Stimulated activated CD4-positive, alpha-beta T cell treated with anti-CD3 and anti-CD28 coated beads, Interleukin-1b, Interleukin-23, amount 100 ng/mL, for 24 hours (primary cell): ENCODE data around the gene TPRG1L.
"Not testable (repeated sequence)": the region's sequence is repeated elsewhere in the genome, so short reads cannot be mapped to it uniquely, and the experiment has no call there.

Experiments
- DNase-seq, 4 experiments: peaks; one replicate each; pipeline ENCODE4 v3.0.0-alpha.2; 2020; ENCODE audit warnings: low read depth in 4 of 4, low spot score in 1 of 4

Gene TPRG1L

DNA sequence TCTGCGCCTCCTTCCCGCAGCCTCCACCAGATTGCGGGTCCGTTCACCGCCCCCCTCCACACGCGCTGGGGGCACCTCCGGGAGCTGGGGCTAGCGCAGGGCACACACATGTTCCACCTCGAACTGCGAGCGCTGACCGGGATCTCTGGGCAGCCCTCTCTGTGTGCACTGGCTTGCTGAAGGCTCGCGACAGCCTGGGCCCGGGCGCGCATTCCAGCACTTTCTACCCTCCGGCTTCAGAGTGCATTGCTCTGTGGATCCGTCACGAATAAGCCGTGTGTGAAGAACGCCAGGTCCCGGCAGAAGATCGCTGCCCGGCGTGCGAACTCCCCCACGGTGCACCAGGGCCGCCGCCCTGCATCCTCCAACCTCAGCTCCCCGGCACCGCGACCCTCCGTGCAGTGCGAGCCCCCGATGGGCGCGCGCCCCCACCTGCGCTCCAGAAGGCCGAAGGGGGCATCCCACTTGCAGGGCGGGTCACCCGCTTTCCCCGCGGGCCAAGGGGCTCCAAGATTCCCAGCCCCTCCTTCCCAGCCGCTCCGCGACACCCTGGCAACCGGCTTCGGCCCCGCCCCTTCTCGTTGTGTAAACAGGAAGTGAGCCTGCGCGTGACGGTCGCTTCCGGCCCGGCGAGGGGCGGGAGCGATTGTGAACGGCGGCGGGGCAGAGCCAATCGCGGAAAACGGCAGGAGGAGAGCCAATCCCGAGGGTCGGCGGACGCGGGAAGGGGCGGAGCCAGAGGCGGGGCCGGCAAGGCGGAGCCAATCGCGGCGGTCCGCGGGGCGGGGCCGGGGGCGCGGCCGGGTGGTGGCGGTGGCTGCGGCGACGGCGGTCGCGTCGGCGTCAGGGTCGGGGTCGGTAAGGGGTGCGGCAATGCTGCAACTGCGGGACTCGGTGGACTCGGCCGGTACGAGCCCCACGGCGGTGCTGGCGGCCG lies at the start of gene TPRG1L:
Gene TPRG1L (plus strand): TSS at position 816 of the 937 bp plus-strand sequence. CDS start 58 bp downstream, at position 874.
- DNase-seq, result peak; percentile 94 to 97 (median 95)

DNA sequence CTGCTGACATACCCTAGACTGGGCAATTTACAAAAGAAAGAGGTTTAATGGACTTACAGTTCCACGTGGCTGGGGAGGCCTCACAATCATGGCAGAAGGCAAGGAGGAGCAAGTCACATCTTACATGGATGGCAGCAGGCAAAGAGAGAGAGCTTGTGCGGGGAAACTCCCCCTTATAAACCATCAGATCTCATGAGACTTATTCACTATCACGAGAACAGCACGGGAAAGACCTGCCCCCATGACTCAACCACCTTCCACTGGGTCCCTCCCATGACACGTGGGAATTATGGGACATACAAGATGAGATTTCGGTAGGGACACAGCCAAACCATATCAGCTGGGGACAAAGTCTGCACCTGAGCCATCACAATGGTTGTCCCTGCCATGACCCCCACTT lies 49.3 kb upstream of the TPRG1L start:
- DNase-seq, result not testable (repeated sequence)

GRCh38 chr1:3575993-3576392 lies 48.8 kb upstream of the TPRG1L start:
- DNase-seq, result no peak

DNA sequence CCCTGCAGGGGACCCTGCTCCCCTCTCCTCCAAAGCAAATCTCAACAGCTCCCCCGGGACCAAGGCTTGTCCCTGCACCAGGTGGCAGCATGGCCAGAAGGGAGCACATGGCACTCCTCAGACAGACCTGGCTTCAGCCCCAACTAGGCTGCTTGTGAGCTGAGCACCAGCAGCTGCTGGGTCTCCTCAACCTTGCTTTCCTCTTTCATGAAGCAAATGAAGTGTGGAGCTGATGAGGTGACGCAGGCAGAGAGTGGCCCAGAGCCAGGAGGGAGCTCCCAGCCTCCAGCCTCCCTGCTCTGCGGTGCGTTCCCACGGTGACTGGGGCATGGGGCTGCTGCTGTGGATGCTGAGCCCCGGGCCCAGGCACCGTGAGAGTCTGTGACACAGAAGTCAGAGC lies 47.5 kb upstream of the TPRG1L start:
- DNase-seq, result no peak

- DNase-seq, result no peak
These were observed 46.9 kb upstream of the TPRG1L start for GRCh38 chr1:3577711-3578432.

DNA sequence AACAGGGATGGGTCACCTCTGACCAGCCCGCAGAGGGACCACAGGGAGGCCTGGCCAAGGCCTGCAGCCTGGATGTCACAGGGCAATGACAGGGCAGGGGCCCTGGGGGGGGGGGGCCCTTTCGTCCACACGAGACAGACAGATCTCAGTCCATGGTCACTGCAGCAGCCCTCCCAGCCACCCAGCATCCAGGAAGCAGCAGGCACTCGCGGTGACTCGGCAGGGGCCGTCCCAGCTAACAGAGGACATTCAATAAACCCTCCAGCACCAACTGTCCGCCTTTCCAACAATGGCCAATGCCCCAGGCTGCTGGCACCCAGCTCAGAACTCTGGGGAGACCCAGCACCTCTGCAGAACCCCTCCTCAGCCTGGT lies 46.4 kb upstream of the TPRG1L start:
- no peak for DNase-seq

- no peak for DNase-seq
These were observed 45.9 kb upstream of the TPRG1L start for GRCh38 chr1:3578906-3579305.

DNA sequence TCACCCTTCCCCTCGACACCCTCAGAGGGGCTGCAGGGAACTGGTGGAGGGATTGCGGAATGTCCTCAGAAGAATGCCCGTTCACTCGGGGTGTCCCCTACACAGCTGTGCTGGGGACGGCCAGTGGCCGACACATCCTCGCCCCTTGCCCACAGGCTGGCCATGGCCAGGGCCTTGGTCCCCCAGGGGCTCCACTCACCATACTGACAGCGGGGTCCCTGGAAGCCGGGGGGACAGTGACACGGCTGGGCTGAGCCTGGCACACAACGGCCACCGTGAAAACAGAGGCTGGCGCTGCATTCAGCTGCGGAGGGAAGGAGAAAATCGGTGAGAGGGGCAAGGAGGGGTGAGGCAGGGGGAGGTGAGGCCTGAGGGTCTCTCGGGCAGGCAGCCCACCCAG lies 45.2 kb upstream of the TPRG1L start:
- no peak for DNase-seq

- DNase-seq, result no peak
These were observed 44.6 kb upstream of the TPRG1L start for GRCh38 chr1:3580231-3580630.

DNA sequence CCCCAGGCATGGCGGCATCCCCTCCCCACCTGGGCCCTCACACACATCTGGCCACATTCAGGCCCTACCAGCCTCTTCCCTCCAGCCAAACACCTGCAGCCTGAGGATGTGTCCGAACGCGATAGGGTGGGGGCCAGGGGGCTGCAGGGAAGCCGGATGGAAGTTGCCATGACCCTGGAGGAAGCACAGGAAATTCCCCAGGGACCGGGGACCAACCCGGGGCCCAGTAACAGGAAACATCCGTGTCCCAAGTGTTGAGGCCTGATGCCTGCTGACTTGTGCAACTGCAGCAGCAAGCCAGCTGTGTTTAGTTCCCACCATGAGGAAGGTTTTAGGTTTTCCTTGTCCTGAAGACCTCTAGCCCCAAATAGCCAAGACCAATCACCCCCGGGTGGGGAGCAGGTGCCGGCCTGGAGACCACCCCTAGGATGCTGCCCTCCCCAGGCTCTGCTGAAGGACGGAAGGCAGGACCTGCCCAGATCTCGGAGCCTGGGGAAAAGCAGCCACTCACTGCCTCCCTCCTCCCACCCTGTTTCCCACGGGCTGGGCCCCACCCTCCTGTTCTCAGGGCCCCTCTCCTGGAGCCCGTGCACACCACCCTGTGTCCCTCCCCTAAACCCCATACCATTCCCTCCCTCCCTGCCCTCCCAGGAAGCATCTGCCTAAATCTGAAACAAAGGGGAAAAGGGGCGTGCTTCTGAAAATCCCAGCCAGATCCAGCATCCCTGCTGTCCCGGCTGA lies 43.3 kb upstream of the TPRG1L start:
- DNase-seq, result no peak

- DNase-seq, result not testable (repeated sequence)
These were observed 41.1 kb upstream of the TPRG1L start for GRCh38 chr1:3583751-3584150.

GRCh38 chr1:3584915-3585314 lies 39.9 kb upstream of the TPRG1L start:
- no peak for DNase-seq

- DNase-seq, result not testable (repeated sequence)
These were observed 39.4 kb upstream of the TPRG1L start for GRCh38 chr1:3585353-3585868.

DNA sequence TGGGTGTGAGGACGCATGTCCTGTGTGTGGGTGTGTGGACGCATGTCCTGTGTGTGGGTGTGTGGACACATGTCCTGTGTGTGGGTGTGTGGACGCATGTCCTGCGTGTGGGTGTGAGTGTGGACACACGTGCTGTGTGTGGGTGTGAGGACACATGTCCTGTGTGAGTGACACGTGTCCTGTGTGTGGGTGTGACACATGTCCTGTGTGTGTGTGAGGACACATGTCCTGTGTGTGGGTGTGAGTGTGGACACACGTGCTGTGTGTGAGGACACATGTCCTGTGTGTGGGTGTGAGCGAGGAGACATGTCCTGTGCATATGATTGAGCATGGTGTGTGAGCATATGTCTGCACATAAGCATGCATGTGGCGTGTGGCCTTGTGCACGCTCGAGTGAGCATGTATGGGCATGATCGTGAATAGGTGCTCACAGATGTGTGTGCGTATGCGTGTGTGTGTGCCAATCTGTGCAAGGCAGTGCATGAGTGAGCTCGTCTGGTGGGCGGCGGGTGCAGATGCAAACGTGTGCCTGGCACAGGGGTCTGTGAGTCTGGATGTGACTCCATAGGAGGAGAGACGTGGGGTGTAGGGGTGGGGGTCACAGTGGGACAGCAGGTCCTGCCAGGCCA lies 38.8 kb upstream of the TPRG1L start:
- DNase-seq, result no peak

GRCh38 chr1:3586986-3587759 lies 37.6 kb upstream of the TPRG1L start:
- DNase-seq, result no peak

GRCh38 chr1:3588395-3588794 lies 36.4 kb upstream of the TPRG1L start:
- no peak for DNase-seq

DNA sequence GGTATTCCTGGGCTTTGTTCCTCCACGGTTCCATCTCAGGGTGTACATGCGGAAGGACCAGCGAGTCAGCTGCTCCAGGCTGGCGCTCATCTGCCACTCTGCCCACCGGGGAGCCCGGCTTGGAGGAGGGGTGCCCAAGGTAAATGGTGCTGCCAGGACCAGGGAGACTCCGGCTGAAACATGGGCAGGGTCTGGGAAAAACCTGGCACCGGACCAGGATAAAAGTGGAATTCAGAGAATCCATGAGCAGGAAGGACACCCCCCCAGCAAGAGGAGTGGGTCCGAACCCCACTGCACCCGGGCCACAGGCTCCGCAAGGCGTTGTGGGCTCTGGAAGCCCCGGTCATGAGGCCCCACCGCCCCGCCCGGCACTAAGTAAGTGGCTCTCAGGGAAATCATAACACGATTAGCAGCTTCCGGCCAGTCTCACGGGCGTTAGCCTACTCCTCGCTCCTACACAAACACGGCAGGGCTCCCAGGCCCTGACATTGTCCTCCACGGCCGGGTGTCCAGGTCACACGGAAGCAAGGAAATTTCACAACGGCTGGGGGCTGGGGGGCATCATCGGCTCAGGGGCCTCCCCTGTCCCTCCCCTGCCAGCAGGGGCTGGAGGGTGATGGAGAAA lies 34.6 kb upstream of the TPRG1L start:
- DNase-seq, result no peak

- DNase-seq, result no peak
These were observed 33.6 kb upstream of the TPRG1L start for GRCh38 chr1:3590951-3591865.

GRCh38 chr1:3593334-3593733 lies 31.5 kb upstream of the TPRG1L start:
- DNase-seq, result no peak
